NB4 (cell line): Measurements from ENCODE around the gene KIRREL3.
A peak's percentile ranks its signal among the peaks of the same experiment; 100 is the strongest.

Experiments
- DNase-seq: peaks from one replicate; pipeline ENCODE4 v3.0.0; 2010; ENCODE audit warnings: low read depth
- H3K4me3 ChIP-seq: one replicate; pipeline ENCODE4 v1.5.1; 2011; ENCODE audit warnings: mild to moderate bottlenecking, low read depth, low read length, moderate library complexity
- CTCF ChIP-seq: IDR thresholded peaks from one replicate; pipeline ENCODE4 v1.5.1; 2012; ENCODE audit warnings: low read depth, low read length
- MAX ChIP-seq: IDR thresholded peaks from 2 replicates; pipeline ENCODE4 v1.6.1; 2011; ENCODE audit warnings: low read depth, low read length
- MYC ChIP-seq: IDR thresholded peaks from 2 replicates; pipeline ENCODE4 v1.6.1; 2011; ENCODE audit warnings: low read depth, low read length
- POLR2A ChIP-seq: IDR thresholded peaks from 2 replicates; pipeline ENCODE4 v1.6.1; 2011; ENCODE audit warnings: mild to moderate bottlenecking; ENCODE audit not compliant: insufficient read length; ENCODE audit errors: extremely low read depth

KIRREL3 gene

GRCh38 chr11:127027000-127027399 lies 26.4 kb upstream of the KIRREL3 start:
- DNase-seq = no peak

GRCh38 chr11:127023991-127024390 lies 23.4 kb upstream of the KIRREL3 start:
- no peak overlapping the region for H3K4me3 ChIP-seq
- DNase-seq = no peak
- TF ChIP-seq MAX (no peak), MYC (no peak), POLR2A (no peak), CTCF (no peak)

More at GRCh38 chr11:127027000-127027399, 26.4 kb upstream of the KIRREL3 start:
- TF ChIP-seq POLR2A = no peak
- no peak overlapping the region for H3K4me3 ChIP-seq

- H3K4me3 ChIP-seq = no peak overlapping the region
These were observed 18.2 kb upstream of the KIRREL3 start for GRCh38 chr11:127018683-127019279.

GRCh38 chr11:127017482-127017881 lies 16.9 kb upstream of the KIRREL3 start:
- H3K4me3 ChIP-seq = no peak overlapping the region
- no peak for DNase-seq
- no peak for TF ChIP-seq POLR2A
- TF ChIP-seq CTCF = peak; percentile 31

More at GRCh38 chr11:127018683-127019279, 18.2 kb upstream of the KIRREL3 start:
- no peak for DNase-seq
- TF ChIP-seq POLR2A = no peak

- no peak for DNase-seq
- H3K4me3 ChIP-seq = no peak overlapping the region
- TF ChIP-seq MYC (no peak), POLR2A (no peak), MAX (no peak), CTCF (no peak)
These were observed 13.0 kb upstream of the KIRREL3 start for GRCh38 chr11:127013550-127013949.

GRCh38 chr11:127006311-127006710 lies 5.7 kb upstream of the KIRREL3 start:
- DNase-seq = no peak
- no peak overlapping the region for H3K4me3 ChIP-seq
- TF ChIP-seq POLR2A (no peak), CTCF (no peak), MYC (no peak), MAX (no peak)

- TF ChIP-seq MYC = no peak
- peak; percentile 19 for TF ChIP-seq CTCF
- peak; percentile 16 for DNase-seq
- no peak overlapping the region for H3K4me3 ChIP-seq
These were observed 2.9 kb upstream of the KIRREL3 start for GRCh38 chr11:127003260-127003981.
